Activated CD4-positive, alpha-beta T cell treated with anti-CD3 and anti-CD28 coated beads, Interleukin-2, amount 50 U/mL, for 4 hours (primary cell): ENCODE measurements around the gene CILP2.

Experiments used
- DNase-seq, 2 experiments: peaks; one replicate each; pipeline ENCODE4 v3.0.0-alpha.2; 2020

The CILP2 gene

DNA sequence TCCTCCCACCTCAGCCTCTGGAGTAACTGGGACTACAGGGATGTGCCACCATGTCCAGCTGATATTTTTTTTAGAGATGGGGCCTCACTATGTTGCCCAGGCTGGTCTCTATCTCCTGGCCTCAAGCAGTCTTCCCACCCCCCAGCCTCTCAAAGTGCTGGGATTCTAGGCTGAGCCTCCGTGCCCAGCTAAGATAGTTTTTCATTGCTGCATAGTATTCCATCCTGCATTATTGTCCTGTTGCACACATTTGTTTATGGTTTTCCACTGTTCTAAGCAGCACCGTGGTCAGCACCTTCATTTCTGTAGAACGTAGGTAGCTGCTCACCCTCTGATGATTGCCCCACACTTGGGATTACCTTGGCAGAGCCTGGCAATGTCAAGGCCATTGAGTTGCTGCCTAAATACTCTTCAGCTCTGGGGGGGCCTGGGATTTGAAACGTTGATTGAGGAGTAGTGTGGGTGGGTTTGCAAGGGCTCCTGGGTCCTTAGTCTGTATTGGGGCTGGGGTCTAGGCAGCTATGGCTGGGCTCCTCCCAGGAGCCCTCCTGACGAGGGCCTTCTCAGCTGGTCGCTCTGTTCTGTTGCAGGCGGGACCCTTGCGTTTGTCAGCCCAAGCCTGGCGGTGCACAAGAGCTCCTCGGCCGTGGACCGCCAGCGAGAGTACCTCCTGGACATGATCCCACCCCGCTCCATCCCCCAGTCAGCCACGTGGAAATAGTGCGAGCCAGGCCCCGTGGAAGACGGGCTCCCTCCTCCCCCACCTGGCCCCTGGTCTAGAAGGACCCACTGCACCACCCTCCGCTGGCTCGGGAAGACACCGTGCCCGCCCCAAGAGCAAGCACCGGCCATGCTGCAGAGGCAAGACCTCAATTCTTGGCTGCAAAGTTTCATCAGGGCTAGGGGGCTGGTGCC is 33.1 kb upstream of the CILP2 start:
- no peak for DNase-seq

- DNase-seq = no peak
Measured at GRCh38 chr19:19505669-19506326, 32.3 kb upstream of the CILP2 start.

DNA sequence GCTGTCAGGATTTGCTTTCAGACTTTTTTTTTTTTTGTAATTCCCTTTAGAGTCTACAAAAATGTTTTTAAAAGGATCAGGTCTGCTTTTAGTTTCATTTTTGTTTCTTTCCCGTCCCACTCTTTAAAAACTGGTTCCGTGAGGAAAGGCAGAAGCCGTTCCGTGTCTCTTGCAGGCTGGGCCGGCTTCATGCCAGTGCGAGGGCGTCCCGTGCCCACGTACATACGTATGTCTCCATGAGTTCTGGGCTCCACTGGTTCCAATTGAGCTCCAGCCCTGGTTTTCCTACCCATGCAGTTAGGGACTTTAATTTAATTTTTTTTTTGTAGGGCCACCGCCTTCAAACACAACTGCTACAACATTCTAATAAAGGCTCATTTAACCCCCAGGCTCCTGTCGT is 31.5 kb upstream of the CILP2 start:
- DNase-seq = no peak

DNA sequence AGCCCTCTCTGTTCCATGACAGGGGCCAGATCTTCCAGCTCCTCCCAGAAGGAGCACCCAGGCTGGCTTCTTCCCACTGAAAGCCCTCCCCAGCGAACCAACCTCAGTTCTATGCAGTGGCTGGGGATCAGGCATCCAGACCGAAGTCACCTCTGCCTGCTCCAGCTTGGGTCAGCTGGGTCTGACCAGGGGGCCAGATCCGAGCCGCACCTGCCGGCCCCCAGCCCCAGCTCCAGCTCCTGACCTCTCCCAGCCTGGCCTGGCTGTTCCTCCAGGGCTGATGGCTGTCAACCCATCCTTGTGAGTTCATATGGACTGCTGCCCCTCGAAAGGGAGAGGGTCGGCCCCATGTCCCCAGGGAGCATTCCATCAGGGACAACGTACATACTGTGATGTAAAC is 30.7 kb upstream of the CILP2 start:
- DNase-seq = no peak

- no peak for DNase-seq
Measured at GRCh38 chr19:19508217-19508616, 29.8 kb upstream of the CILP2 start.

- no peak for DNase-seq
Measured at GRCh38 chr19:19510432-19510831, 27.6 kb upstream of the CILP2 start.

DNA sequence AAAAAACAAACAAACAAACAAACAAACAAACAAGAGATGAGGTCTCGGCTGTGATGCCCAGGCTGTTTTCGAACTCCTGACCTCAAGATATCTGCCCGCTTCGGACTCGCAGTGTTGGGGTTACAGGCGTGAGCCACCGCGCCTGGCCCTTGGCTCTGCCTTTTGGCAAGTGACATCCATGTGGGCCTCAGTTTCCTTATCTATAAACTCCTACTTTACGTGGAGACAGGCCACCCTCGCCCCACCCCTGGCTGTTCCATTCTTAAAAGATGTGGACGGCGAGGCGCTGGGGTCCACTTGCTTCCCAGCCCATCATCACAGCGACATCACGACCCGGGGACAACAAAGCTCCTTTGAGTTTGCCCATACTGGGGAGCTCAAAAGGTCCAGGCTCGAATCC is 24.4 kb upstream of the CILP2 start:
- DNase-seq = no peak

DNA sequence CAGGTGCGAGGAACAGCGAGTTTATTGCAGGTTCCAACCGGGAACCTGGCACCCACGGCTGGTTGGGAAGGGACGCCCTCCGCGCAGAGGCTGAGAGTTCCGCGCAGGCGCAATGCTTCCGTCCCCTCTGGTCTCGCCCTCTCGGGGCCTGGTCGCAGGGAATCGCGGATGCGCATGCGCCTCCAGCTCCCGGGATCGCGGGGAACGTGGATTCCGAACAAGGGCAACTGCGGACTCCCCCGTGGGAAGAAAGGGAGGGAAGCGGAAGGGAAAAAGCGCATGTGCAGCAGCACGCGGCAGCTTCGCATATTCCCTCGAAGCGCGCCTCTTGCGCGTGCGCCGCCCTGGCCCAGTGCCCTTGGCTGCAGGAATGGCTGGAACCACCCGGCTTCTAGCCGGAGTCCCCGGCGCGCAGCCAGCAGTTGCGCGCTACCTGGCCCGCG is 23.8 kb upstream of the CILP2 start:
- no peak for DNase-seq

- DNase-seq = no peak
Measured at GRCh38 chr19:19514881-19515641, 23.0 kb upstream of the CILP2 start, which contains the start of gene TSSK6. TSS of gene TSSK6 (minus strand) at chr19:19515548. CDS start at chr19:19515427, 121 bp downstream.

DNA sequence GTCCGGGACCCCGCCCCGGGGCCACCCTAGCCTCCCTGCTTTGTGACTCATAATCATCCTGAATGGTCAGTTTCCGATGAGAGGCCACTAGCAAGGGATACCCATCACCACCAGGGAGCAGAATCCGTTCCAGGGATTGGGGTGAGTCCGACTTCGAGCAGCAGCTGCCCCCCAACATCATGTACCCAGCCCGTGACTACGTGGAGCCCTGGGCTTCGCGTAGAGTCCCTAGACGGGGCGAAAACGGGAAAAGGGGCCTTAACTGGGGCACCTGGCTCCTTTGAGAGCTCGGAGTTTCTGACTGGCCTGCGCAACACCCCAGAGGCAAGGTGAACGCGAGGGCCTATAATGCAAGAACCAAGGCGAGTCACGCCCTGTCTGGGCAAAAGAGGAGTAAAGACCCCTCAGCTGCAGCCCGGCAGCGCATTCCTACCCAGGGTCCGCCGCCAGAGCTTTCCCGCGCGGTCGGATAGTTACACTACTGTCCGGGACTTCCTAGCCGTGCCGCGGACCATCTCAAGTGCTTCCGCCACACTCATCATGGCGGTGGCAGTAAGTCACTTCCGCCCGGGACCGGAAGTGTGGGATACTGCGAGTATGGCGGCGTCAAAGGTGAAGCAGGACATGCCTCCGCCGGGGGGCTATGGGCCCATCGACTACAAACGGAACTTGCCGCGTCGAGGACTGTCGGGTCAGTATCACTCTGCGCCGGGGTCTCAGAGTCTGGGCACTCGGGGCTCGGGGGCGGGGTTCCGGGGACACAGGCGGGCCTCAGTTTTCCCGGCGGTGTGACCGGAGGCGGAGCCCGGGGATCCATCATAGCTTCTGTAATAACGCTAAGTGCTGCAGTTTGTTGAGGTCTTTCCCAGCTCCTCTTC is 22.2 kb upstream of the CILP2 start, which contains the start of gene NDUFA13:
Gene NDUFA13 (plus strand): TSS at position 584 of the 878 bp plus-strand sequence. CDS start 14 bp downstream, at position 598.
- DNase-seq = peak; percentile 88 to 92

DNA sequence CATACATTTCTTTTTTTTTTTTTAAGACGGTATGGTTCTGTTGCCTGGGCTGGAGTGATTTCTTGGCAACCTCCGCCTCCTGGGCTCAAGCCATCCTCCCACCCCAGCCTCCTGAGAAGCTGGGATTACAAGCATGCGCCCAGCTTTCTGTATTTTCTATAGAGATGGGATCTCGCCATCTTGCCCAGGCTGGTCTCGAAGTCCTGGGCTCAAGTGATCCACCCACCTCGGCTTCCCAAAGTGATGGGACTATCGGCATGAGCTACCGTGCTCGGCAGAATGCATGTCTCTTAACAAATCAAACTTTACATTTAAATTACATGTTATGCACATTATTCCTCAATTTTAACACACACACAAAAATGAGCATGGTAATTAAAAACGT is 20.8 kb upstream of the CILP2 start:
- DNase-seq = no peak

GRCh38 chr19:19520989-19521388 is 17.1 kb upstream of the CILP2 start:
- no peak for DNase-seq

- DNase-seq = no peak
Measured at GRCh38 chr19:19523177-19523576, 14.9 kb upstream of the CILP2 start.

GRCh38 chr19:19524053-19524452 is 14.0 kb upstream of the CILP2 start:
- no peak for DNase-seq

- no peak for DNase-seq
Measured at GRCh38 chr19:19525611-19526380, 12.3 kb upstream of the CILP2 start.

DNA sequence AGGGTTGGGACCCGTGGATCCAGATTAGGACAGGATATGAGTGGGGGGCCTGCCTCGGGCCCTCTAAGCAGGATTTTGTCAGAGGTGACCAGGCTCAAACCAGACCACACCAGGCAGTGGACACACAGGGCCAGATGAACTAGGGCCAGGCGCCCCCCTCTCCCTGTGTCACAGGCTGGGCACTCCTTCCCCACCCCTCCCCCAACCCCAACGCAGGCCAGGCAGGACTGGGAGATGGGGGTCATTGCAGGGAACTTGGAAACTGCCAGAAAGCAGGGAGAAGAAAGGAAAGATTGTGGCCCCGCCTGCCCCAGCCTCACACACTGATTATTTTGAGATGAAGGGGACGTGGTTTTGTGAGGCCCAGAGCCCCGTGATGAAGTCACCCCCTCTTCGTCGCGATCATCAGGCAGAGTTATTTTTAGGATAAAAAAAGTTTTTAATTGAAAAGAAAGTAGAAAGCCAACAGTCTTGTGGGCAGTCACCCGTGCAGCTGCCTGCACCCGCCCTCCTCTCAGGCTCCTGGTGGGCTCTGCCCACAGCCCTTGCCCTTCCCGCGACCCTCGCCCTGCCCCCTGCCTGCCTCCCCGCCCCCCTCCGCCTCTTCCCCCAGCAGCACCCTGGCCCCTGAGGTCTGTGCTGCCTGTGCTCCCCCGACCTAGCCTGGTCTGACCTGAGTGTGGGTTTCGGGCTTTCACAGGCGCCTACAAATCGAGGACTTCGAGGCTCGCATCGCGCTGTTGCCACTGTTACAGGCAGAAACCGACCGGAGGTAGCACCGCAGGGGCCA is 11.3 kb upstream of the CILP2 start:
- no peak for DNase-seq

DNA sequence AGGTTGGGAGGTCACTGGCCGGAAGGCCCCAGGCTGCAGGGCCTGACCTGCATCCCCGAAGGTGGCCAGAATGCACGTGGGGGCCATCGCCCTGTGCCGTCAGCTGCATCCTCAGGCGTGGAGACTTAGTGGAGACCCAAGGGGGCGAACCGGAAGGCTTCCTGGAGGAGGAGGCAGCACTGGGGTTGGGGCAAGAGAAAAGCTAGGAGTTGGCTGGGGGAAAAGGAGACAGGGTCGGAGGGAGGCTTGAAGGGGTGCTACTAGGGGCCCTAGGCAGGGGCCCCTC is 10.8 kb upstream of the CILP2 start:
- no peak for DNase-seq

DNA sequence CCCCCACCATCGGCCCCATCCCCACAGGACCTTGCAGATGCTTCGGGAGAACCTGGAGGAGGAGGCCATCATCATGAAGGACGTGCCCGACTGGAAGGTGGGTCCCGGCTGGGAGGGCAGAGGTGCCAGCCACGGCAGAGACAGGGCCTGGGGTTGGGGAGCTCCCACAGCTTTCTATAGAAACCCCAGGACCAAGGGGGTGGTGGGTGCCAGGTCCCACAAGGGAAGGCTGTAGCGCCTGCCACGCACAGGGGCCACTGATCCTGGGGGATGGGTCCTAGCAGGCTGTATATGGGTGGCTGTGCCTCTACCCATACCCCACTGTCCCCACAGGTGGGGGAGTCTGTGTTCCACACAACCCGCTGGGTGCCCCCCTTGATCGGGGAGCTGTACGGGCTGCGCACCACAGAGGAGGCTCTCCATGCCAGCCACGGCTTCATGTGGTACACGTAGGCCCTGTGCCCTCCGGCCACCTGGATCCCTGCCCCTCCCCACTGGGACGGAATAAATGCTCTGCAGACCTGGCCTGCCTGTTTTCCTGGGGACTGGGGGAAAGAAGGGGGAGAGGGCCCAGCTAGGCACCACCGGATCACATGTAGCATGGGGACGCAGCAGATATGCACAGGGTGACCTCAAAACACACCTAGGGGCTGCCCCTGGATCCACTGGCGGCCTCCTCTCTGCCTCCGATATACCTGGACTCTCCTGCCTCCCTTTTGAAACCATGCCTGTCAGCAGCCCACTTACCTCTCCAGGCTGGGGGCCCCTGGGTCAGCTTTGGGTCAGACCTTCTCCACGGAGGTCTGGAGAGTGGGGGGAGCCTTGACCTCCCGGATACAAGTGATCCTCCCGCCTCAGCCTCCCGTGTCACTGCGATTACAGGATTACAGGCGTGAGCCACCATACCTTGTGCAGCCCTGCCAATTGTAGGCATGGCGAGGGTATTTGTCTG is 10.1 kb upstream of the CILP2 start:
- DNase-seq = no peak

DNA sequence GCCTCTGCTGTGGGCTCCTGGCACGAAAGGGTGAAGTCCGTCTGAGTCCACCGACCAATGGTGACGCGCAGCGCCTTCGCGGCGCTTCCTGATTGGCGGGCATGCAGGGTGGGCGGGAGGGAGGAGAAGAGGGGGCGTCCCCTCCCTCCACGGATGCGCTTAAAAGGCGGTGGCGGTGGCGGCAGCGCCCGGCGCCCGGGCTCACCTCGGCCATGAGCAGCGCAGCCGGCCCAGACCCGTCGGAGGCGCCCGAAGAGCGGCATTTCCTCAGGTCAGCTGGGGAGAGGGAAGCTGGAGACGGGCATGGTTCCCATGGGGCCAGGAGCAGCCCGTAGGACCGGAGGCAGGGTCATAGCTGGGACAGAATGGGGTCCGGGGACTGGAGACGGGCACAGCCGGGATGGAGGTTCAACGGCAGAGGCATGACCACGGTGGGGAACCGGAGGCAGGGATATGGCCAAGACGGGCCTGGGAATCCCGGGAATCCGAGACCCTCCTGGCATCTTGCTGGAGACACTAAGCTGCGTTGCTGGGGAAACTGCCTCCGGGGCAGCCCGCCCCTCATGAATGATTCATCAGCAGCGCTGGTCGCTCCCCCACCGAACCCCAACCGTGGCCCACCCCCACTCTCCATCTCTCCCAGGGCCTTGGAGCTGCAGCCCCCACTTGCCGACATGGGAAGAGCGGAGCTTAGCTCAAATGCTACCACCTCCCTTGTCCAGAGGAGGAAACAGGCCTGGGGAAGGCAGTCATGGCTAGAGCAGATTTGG is 9.2 kb upstream of the CILP2 start, which contains the start of gene YJEFN3:
Gene YJEFN3 (plus strand): TSS at position 191 of the 770 bp plus-strand sequence. CDS start 22 bp downstream, at position 213.
- DNase-seq = no peak
